Motor neuron (in vitro differentiated cells): Measurements from ENCODE around the gene ALPG. TPM values are rescaled to one million over a fixed set of nuclear protein-coding genes. Genes with fewer than 3 reads are reported as not detected.

Experiments used
- ATAC-seq, 8 experiments: fragments of 200-7000 bp; cut with Tn5 transposase; replicated peaks in 6 of 8; 2 replicates each; pipeline ENCODE4 v1.8.0; 2021; ENCODE audit warnings: mild to moderate bottlenecking in 8 of 8, moderate library complexity in 8 of 8
- H3K27ac ChIP-seq, 2 donors: fragments of 250-450 bp; sonication (Bioruptor Pico); 2 replicates each; pipeline ENCODE4 v1.9.0; 2021; ENCODE audit warnings: antibody characterized with exemption in 2 of 2, mild to moderate bottlenecking in 2 of 2, moderate library complexity in 1 of 2
- H3K4me1 ChIP-seq, 2 donors: fragments of 250-450 bp; sonication (Bioruptor Pico); replicated peaks in 1 of 2; 2 replicates each; pipeline ENCODE4 v1.6.1; 2021; ENCODE audit warnings: antibody characterized with exemption in 2 of 2, mild to moderate bottlenecking in 2 of 2, moderate library complexity in 1 of 2
- H3K4me3 ChIP-seq, 5 donors: fragments of 250-450 bp; sonication (Bioruptor Pico); 2 replicates each; pipeline ENCODE4 v1.9.0; 2021; ENCODE audit warnings: antibody characterized with exemption in 5 of 5, mild to moderate bottlenecking in 5 of 5, moderate library complexity in 4 of 5
- WGBS, 10 experiments: fragments of 450-650 bp; shearing (Covaris generic); methylation state at CpG; one replicate each; pipeline ENCODE4 v1.0.0; 2022; 5-methylcytosine and 5-hydroxymethylcytosine counted together
- in situ Hi-C, 9 experiments: fragments of 400-800 bp; cut with MboI; loops; one replicate each; pipeline ENCODE4 v1.15.0; 2021; ENCODE audit warnings: low sequenced_read_pairs in 9 of 9, low pct_unique_long_range_greater_than_20kb in 2 of 9; ENCODE audit not compliant: unreplicated experiment in 9 of 9
- total RNA-seq, 8 experiments: library from RNA; unstranded; fragments of 300-600 nt; gene quantifications; 2 replicates each; pipeline versions ENCODE4 v1.2.3 to v1.2.4, GENCODE V29; 2022

ALPG gene
- total RNA-seq, 8 experiments from 2014 or later, result 0.10 to 0.38 (median 0.21) TPM; not detected in 3

DNA sequence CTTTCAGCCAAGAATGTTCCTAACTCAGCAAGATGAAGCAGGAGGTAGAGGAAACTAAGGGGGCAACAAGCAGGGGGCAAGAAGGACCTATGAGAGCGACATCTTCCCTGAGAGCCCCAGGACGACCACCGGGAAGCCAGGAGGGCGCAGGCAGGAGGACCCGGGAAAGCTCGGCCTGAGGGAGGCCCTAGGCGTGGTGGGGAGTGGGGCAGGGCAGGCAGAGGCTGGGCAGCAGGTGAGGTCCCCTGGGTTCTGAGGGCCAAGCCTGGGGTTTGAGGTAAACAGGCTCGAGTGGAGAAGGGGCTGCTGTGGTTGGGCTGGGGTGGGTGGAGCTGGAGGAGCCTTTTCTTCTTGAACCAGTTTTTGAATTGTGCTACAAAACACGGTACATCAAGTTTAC lies 48.0 kb downstream of the ALPG start:
- no peak overlapping the region for H3K4me3 ChIP-seq
- no peak for ATAC-seq
- WGBS, 10 experiments, result 33 to 100% (median 52%) methylated on average over 1 to 4 of the region's 9 CpGs; no CpG with 5 or more reads in 6 of the 10 experiments
- H3K4me1 ChIP-seq, result no peaks in the 10 kb centered on the region
- in situ Hi-C loops, result loop anchor here in 1 of 9 experiments (10.0 kb wide), 1 partner anchor 70 kb away; the partner anchor contains the start of genes CHRND and PRSS56
- H3K27ac ChIP-seq, result no peak overlapping the region

DNA sequence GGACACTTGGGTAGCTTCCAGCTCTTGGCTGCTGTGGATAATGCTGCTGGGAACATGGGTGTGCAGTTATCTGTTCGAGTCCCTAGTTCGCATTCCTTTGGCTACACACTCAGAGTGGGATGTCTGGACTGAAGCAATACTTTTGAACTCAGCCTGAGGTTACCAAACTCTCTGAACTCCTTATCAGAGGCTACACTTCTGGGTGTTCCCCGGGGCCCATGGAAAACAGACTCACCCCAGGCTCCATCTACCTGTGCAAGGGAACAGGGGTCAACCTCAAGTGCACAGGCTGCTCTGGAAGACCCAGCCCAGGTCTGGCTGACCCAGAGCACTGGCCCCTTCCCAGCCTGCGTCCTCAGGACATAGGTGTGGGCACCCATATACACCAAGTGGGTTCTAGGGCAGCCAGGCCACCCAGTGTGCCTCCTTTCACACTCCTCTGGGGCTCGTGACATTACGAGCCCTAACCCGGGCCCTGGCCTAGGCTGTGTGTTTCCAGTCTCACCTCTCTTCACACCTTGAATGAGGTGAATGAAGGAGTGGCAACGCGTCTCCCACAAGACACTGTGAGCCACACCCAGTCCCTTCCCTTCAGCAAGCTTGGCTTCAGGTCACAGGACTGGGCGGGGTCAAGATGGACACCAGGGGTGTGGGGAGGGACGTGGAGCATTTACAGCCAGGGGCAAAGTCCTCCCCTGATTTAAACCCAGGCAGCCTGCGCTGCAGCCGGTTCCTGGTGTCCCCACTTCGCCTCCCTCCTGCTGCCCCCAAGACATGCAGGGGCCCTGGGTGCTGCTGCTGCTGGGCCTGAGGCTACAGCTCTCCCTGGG lies 49.0 kb downstream of the ALPG start, which contains the start of gene ALPI:
Gene ALPI (plus strand): TSS at position 728 of the 830 bp plus-strand sequence. CDS start 47 bp downstream, at position 775.
- H3K27ac ChIP-seq, result no peak within 1 kb of the TSS
- H3K4me3 ChIP-seq, result no peak within 1 kb of the TSS
- WGBS, 10 experiments, result 75 to 100% (median 80%) methylated on average over 1 to 8 of the region's 14 CpGs; no CpG with 5 or more reads in 3 of the 10 experiments
- no peak for ATAC-seq
- in situ Hi-C loops, result loop anchor here in 1 of 9 experiments (10.0 kb wide), 1 partner anchor 69 kb away; the partner anchor contains the start of genes CHRND and PRSS56
- no peaks in the 10 kb centered on the region for H3K4me1 ChIP-seq

DNA sequence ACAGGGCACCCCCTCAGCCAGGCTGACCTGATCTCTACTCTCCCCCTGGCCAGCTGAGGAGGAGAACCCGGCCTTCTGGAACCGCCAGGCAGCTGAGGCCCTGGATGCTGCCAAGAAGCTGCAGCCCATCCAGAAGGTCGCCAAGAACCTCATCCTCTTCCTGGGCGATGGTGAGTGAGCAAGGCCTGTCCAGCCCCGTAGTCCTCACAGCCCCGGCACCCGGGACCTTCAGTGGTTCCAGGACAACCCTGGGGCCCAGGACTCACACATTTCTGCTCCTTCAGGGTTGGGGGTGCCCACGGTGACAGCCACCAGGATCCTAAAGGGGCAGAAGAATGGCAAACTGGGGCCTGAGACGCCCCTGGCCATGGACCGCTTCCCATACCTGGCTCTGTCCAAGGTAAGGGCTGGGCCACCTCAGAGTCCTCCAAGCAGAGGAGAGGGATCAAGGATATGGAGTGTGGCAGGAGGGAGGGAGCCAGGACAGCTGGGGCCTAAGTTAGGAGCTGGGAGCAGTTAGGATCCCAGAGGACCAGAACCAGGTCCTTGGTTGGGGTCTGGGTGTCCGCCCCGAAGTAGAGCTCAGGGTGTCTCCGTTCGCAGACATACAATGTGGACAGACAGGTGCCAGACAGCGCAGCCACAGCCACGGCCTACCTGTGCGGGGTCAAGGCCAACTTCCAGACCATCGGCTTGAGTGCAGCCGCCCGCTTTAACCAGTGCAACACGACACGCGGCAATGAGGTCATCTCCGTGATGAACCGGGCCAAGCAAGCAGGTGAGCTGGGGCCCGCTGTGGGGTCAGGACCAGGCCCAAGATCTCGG lies 49.9 kb downstream of the ALPG start:
- H3K4me3 ChIP-seq, result no peak overlapping the region
- in situ Hi-C loops, result loop anchor here in 1 of 9 experiments (10.0 kb wide), 1 partner anchor 68 kb away; the partner anchor contains the start of genes CHRND and PRSS56
- no peaks in the 10 kb centered on the region for H3K4me1 ChIP-seq
- WGBS, 10 experiments, result 40 to 100% (median 90%) methylated on average over 1 to 8 of the region's 27 CpGs; no CpG with 5 or more reads in 3 of the 10 experiments
- ATAC-seq, result no peak
- no peak overlapping the region for H3K27ac ChIP-seq

DNA sequence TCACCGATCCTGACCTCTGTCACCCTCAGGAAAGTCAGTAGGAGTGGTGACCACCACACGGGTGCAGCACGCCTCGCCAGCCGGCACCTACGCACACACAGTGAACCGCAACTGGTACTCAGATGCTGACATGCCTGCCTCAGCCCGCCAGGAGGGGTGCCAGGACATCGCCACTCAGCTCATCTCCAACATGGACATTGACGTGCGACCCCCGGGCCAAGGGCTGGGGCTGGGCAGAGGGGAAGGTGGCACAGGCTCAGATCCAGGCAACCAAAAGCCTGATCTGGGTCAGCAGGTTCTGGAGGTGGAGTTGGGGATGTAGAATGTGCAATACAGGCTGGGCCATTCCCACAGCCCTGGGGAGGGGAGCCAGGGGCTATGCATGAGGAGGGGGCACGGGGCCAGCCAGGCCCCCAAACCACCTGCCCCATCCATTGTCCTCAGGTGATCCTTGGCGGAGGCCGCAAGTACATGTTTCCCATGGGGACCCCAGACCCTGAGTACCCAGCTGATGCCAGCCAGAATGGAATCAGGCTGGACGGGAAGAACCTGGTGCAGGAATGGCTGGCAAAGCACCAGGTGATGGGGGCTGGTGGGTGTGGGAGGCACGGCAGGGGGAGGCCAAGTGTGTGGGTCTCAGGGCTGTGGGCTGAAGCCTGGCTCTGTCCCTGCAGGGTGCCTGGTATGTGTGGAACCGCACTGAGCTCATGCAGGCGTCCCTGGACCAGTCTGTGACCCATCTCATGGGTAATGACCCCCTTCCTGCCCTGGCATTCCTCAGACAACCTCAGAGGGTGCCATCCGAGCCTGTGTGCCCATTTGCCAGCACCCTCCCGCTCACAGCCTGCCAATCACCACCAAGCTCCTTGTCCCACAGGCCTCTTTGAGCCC lies 50.7 kb downstream of the ALPG start:
- H3K27ac ChIP-seq, result no peak overlapping the region
- WGBS, 10 experiments, result 0 to 100% (median 73%) methylated on average over 1 to 6 of the region's 21 CpGs; no CpG with 5 or more reads in 4 of the 10 experiments
- no peak overlapping the region for H3K4me3 ChIP-seq
- no peak for ATAC-seq
- no peaks in the 10 kb centered on the region for H3K4me1 ChIP-seq
- in situ Hi-C loops, result loop anchor here in 1 of 9 experiments (10.0 kb wide), 1 partner anchor 67 kb away; the partner anchor contains the start of genes CHRND and PRSS56

DNA sequence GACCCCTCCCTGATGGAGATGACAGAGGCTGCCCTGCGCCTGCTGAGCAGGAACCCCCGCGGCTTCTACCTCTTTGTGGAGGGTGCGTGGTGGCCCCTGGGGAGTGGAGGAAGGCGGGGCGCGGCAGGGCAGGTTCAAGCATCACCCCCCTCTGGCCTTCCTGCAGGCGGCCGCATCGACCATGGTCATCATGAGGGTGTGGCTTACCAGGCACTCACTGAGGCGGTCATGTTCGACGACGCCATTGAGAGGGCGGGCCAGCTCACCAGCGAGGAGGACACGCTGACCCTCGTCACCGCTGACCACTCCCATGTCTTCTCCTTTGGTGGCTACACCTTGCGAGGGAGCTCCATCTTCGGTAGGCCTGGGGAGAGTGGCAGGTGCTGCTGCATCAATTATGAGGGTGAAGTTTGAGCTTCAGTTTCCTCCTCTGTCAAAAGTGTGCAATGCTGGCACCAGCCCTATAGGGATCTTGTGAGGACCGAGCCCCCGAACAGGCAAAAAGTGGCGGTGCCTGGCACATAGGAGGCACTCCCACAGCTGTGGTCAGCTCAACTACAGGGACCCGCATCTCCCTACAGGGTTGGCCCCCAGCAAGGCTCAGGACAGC lies 51.5 kb downstream of the ALPG start:
- in situ Hi-C loops, result loop anchor here in 1 of 9 experiments (10.0 kb wide), 1 partner anchor 67 kb away; the partner anchor contains the start of genes CHRND and PRSS56
- WGBS, 10 experiments, result 40 to 88% (median 78%) methylated on average over 1 to 8 of the region's 25 CpGs; no CpG with 5 or more reads in 4 of the 10 experiments
- no peaks in the 10 kb centered on the region for H3K4me1 ChIP-seq
- no peak overlapping the region for H3K4me3 ChIP-seq
- ATAC-seq, result no peak
- H3K27ac ChIP-seq, result no peak overlapping the region

DNA sequence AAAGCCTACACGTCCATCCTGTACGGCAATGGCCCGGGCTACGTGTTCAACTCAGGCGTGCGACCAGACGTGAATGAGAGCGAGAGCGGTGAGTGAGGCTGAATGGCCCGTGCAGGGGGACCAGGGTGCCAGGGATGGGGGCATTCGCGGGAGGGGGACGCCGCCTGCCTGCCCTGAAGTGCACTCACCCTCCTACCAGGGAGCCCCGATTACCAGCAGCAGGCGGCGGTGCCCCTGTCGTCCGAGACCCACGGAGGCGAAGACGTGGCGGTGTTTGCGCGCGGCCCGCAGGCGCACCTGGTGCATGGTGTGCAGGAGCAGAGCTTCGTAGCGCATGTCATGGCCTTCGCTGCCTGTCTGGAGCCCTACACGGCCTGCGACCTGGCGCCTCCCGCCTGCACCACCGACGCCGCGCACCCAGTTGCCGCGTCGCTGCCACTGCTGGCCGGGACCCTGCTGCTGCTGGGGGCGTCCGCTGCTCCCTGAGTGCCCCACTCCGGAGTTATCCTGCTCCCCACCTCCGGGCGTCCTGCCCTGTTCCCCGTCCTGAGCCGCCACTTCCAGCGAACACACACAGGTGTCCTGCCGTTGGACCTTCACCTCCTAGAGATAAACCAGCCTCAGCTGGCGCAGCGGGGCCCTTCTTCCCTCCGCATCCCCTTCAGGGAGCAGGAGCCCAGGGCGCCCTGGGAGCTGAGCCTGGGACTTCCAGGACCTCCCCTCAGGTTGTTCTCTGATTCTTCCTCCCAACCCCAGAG lies 52.2 kb downstream of the ALPG start:
- in situ Hi-C loops, result loop anchor here in 1 of 9 experiments (10.0 kb wide), 1 partner anchor 66 kb away; the partner anchor contains the start of genes CHRND and PRSS56
- ATAC-seq, result no peak
- WGBS, 10 experiments, result 70 to 93% (median 75%) methylated on average over 2 to 10 of the region's 56 CpGs; no CpG with 5 or more reads in 6 of the 10 experiments
- no peaks in the 10 kb centered on the region for H3K4me1 ChIP-seq
- H3K27ac ChIP-seq, result no peak overlapping the region
- no peak overlapping the region for H3K4me3 ChIP-seq

DNA sequence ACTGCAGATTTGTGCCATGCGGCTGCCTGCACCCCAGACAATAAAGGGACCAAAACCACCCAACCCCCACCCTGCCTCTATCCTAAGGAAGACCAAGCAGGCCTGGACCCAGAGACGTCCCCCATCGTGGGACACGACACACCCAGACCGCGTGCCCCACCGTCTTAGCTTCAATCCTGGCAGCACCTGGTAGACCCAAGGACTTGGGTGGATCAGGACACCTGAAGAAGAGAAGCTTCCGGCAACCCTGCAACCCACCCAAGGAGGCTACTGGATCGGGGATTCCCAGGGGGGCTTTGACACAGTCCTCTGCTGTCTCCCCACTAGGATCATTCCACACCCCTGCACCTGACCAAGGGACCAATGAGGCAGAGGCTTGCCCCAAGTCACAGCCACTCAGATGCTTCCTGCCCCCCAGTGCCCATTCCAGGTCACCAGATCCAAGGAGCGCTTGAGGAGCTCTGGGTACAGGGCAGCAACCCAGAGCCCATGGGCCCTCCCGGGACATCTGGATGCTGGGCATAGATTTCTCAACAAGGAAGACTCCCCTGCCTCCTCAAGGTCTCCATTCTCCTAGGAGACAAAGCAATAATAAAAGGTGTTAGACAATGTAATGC lies 52.9 kb downstream of the ALPG start:
- 83 to 100% (median 96%) methylated on average over 1 to 5 of the region's 11 CpGs; no CpG with 5 or more reads in 6 of the 10 experiments for WGBS, 10 experiments
- H3K4me1 ChIP-seq, result no peaks in the 10 kb centered on the region
- in situ Hi-C loops, result loop anchor here in 1 of 9 experiments (10.0 kb wide), 1 partner anchor 65 kb away; the partner anchor contains the start of genes CHRND and PRSS56

DNA sequence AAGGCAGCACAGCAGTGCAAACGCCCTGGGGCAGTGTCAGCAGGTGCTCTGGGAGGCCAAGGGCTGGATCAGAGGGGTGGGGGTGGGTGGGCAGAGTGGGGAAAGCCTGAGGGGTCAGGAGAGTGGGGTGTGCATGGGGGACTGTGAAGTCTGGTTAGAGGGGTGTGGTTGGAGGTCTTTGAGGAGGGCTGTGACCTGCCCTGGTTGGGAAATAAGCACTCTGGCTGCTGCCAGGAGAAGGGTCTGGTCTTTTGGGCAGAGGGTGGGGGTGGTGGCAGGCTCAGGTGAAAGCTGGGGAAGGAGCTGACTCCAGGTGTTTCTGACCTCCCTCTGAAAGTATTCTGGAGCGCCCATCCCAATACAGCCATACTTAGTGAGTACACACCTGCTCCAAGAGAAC lies 53.5 kb downstream of the ALPG start:
- in situ Hi-C loops, result no loop called here
- H3K4me3 ChIP-seq, result no peak overlapping the region
- H3K4me1 ChIP-seq, result no peaks in the 10 kb centered on the region
- ATAC-seq, result no peak
- 50 to 88% (median 71%) methylated on average over 1 of the region's 2 CpGs; no CpG with 5 or more reads in 5 of the 10 experiments for WGBS, 10 experiments
- no peak overlapping the region for H3K27ac ChIP-seq

More for the DNA sequence above, 52.9 kb downstream of the ALPG start:
- H3K4me3 ChIP-seq, result no peak overlapping the region
- H3K27ac ChIP-seq, result no peak overlapping the region
- no peak for ATAC-seq
